Kidney epithelial cell (primary cell): ENCODE data around the gene FBXL4. TPM values are rescaled to one million over a fixed set of nuclear protein-coding genes. Genes with fewer than 3 reads are reported as not detected.

Experiments used
- DNase-seq: peaks from one replicate; pipeline ENCODE4 v3.0.0-alpha.2; 2010; ENCODE audit warnings: low read depth
- H3K27me3 ChIP-seq: 2 replicates; pipeline ENCODE4 v1.6.0; 2011; ENCODE audit warnings: low read length; ENCODE audit not compliant: control insufficient read depth, insufficient read depth
- H3K36me3 ChIP-seq: 2 replicates; pipeline ENCODE4 v1.5.1; 2011; ENCODE audit warnings: low read length; ENCODE audit not compliant: control insufficient read depth, insufficient read depth
- H3K4me3 ChIP-seq: 2 replicates; pipeline ENCODE4 v1.5.1; 2011; ENCODE audit warnings: low read depth, mild to moderate bottlenecking, control low read depth, low read length
- total RNA-seq: library from RNA; depleted of rRNA; stranded (reverse); fragments of >200 nt; gene quantifications from 2 replicates; pipeline ENCODE4 v1.2.3, GENCODE V29; 2015
- TF ChIP-seq, protein P1 (sequence below): IDR thresholded peaks from 2 replicates; pipeline ENCODE4 v1.5.1; 2011; ENCODE audit warnings: mild to moderate bottlenecking, moderate library complexity, low read length, control low read depth, inconsistent platforms; ENCODE audit not compliant: insufficient read depth, poor library complexity, severe bottlenecking

Gene FBXL4
- total RNA-seq, 1 donor from 2014 or later = 15.4 TPM

DNA sequence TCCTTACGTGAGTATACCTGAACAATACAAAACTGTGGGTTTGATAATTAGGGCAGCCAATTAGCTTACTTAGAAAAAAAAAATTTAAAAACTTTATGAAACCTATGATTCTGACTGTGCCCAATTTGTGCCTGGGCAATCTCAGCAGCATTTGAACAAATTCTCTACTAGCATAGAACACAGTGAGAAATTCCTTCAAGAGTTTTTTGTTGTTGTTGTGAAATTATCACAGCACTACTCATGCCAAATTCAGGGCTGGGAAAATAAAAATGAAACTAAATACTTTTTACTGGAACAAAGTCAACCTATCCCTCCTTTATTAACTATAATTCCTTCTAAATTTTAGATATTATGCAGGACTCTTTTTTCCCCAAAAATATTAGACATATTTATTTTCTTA lies 70.5 kb downstream of the FBXL4 start:
- H3K36me3 ChIP-seq = no peaks in the 10 kb centered on the region

DNA sequence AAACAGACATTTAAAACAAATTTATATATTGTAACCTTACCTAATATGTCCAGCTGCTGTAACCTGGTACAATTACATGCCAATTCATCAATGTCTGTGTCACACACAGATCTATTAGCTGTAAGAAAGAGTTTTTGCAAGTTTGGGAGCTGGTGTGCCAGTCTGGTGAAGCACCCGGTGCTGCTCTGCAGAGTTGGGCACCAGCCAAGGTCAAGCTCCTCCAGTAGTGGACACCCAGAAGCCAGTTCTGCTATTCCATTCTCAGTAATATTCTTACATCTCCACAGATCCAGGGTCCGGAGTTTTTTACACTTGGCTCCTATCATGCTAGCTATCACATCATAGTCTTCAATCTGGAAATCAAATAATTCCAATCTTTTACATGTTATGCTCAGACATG lies 72.4 kb downstream of the FBXL4 start:
- Histone ChIP-seq H3K36me3 (no peaks in the 10 kb centered on the region), H3K4me3 (no peak overlapping the region), H3K27me3 (no peaks in the 10 kb centered on the region)
- TF ChIP-seq, protein P1, sequence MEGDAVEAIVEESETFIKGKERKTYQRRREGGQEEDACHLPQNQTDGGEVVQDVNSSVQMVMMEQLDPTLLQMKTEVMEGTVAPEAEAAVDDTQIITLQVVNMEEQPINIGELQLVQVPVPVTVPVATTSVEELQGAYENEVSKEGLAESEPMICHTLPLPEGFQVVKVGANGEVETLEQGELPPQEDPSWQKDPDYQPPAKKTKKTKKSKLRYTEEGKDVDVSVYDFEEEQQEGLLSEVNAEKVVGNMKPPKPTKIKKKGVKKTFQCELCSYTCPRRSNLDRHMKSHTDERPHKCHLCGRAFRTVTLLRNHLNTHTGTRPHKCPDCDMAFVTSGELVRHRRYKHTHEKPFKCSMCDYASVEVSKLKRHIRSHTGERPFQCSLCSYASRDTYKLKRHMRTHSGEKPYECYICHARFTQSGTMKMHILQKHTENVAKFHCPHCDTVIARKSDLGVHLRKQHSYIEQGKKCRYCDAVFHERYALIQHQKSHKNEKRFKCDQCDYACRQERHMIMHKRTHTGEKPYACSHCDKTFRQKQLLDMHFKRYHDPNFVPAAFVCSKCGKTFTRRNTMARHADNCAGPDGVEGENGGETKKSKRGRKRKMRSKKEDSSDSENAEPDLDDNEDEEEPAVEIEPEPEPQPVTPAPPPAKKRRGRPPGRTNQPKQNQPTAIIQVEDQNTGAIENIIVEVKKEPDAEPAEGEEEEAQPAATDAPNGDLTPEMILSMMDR = no peak
- DNase-seq = no peak

More for the DNA sequence above, 70.5 kb downstream of the FBXL4 start:
- TF ChIP-seq, protein P1 = no peak
- DNase-seq = no peak
- Histone ChIP-seq H3K27me3 (no peaks in the 10 kb centered on the region), H3K4me3 (no peak overlapping the region)

DNA sequence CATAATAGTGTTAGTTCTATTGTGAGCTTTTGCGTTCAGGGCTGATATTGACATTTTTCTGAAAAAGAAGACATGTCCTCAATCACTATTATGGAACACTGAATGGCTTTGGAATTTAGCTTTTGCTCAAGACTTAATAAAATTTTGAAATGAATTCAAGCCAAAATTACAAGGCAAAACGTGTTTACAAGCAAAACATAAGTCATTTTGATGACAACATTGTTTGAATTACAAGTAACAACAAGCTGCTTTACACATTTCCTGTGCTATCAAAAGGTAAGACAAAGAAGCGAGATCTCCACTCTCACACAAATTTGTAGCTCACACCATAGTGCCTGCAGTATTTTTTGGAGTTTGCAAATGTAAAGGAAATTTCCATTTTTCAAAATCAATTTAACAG lies 75.9 kb downstream of the FBXL4 start:
- Histone ChIP-seq H3K36me3 (no peaks in the 10 kb centered on the region), H3K27me3 (no peaks in the 10 kb centered on the region), H3K4me3 (no peak overlapping the region)
- TF ChIP-seq, protein P1 = no peak
- DNase-seq = no peak

DNA sequence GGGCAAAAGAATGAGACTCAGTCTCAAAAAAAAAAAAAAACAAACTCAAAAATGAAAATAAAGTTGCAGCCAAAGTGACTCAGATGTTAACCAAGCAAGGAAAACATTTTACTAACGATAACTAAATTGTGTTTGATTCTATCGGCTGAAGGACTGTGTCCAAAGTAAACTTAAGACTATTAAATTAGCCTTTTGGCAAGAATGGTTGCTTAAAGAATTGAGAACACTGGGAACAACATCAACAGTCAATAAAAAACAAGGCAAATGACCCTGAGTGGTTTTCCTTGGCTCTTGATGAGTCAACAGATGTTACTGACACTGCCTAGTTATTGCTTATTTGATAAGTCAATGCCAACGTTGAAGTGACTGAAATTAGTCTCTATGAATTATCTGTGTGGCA lies 76.7 kb downstream of the FBXL4 start:
- H3K27me3 ChIP-seq = no peaks in the 10 kb centered on the region
- no peaks in the 10 kb centered on the region for H3K36me3 ChIP-seq
- TF ChIP-seq, protein P1 = no peak
- no peak for DNase-seq
- H3K4me3 ChIP-seq = no peak overlapping the region

DNA sequence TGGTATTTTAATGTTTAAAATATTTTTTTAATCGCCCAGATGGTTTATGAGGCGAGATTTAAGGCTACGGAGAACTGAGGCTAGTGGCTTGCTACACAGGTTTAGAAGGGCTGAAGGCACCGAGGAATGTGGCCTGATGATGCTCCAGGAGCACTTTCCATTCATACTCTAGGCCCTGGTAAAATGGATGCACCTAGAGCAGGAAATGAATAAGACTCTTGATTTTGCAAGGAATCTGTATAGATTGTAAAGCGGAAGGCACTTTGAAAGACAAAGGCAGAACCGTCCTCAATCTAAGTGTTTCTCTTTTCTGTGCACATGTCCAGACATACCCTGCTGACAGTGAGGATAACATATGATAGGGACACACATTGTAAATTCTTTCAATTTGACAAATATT lies 83.2 kb downstream of the FBXL4 start:
- DNase-seq = no peak
- H3K36me3 ChIP-seq = no peaks in the 10 kb centered on the region
- TF ChIP-seq, protein P1 = no peak
- no peak overlapping the region for H3K4me3 ChIP-seq
- H3K27me3 ChIP-seq = no peaks in the 10 kb centered on the region

DNA sequence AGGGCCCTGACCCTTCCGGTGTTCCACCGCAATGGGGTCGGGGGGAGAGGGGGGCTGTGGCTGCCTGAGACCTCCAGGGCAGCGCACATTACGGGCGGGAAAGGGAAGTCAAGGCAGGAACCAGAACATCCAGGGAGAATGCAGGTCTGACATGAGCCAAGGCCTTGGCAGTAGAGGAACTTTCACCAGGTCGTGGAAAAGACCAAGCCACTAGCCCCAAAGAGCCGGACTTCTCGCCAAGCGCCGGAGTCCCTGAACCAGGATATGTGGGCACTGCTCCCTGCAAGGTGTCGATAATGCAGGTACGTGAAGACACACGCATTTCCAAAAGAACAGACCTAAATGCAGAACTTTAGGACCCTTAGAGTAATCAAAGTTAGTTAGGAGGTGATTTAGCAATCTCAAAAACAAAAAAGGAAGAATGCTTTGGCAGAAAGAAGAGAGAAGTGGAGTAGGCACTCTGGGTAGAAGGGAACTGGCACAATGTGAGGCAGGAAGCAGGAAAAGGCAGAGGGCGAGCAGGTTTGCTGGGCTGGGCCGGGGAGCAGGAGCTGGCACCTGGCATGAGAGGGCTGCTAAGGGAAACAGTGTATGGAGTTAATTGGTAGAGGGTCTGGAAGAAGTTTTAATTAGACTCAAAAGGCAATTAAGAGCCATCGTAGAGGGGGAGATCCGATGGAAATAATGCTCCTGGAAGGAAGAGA lies 99.1 kb downstream of the FBXL4 start:
- no peak for DNase-seq
- Histone ChIP-seq H3K4me3 (no peak overlapping the region), H3K27me3 (peaks cover 41% of the 10 kb centered on the region), H3K36me3 (no peaks in the 10 kb centered on the region)
- TF ChIP-seq, protein P1 = no peak
